ENCODE measurements around the gene CLDN24. TPM values are rescaled to one million over a fixed set of nuclear protein-coding genes. Genes with fewer than 3 reads are reported as not detected.

Gene CLDN24
- total RNA-seq, 1 donor from 2014 or later = not detected

GRCh38 chr4:183323295-183323694 is 1.1 kb upstream of the CLDN24 start:
- Mint-ChIP-seq H3K27me3 (ENCODE audit: unreplicated experiment) (no peaks in the 10 kb centered on the region), H3K4me3 (ENCODE audit: unreplicated experiment) (no peak overlapping the region), H3K9me3 (ENCODE audit: unreplicated experiment) (peaks cover 3% of the 10 kb centered on the region), H3K27ac (ENCODE audit: unreplicated experiment) (no peak overlapping the region), H3K4me1 (ENCODE audit: low read depth, unreplicated experiment) (no peaks in the 10 kb centered on the region), H3K36me3 (ENCODE audit: unreplicated experiment) (no peaks in the 10 kb centered on the region)
- TF ChIP-seq CTCF (IDR thresholded peaks at IDR 0.05; ENCODE audit: partially characterized antibody, unreplicated experiment) = no peak
- no peak for DNase-seq

DNA sequence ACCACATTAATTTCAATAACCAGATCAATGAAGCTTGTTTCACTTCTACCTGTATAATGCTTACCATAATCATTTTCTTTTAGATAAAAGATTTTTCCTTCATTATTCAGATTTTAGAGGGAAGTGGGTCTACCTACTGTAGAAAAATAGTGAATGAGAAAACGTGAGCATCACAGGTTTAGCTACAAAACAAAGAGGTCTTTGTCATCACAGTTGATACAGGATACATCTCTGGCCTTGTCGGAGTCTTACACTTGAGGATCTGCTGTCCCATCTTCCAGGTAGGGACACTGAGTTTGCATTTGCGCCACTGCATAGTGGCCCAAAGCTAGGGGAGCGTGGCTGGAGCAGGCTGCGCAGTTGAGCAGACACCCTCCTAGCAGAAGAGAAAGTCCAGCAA is 710 bp downstream of the CLDN24 start:
- Mint-ChIP-seq H3K27me3 (ENCODE audit: unreplicated experiment) (no peaks in the 10 kb centered on the region), H3K4me1 (ENCODE audit: low read depth, unreplicated experiment) (no peaks in the 10 kb centered on the region), H3K27ac (ENCODE audit: unreplicated experiment) (no peak overlapping the region), H3K4me3 (ENCODE audit: unreplicated experiment) (no peak overlapping the region), H3K9me3 (ENCODE audit: unreplicated experiment) (peaks cover 3% of the 10 kb centered on the region), H3K36me3 (ENCODE audit: unreplicated experiment) (no peaks in the 10 kb centered on the region)
- TF ChIP-seq CTCF (IDR thresholded peaks at IDR 0.05; ENCODE audit: partially characterized antibody, unreplicated experiment) = no peak
- DNase-seq = no peak

DNA sequence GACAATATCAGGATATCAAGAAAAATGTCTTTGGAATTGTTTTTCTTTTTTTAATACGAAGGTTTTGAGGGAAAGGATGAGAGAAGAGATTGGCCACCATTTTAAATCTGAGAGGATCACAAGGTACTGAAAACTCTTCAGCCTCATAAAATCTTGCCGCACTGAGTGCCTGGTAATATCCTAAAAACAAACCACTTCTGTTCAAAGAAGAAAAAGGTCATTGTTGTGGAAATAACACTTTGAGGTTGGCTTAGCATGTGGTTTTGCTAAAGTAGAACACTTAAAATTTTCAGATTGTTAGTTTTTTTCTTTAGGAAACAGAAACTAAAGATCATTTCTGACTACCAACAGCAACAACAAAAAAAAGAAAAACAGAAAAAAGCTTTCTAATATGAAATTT is 1.1 kb downstream of the CLDN24 start:
- Mint-ChIP-seq H3K4me1 (ENCODE audit: low read depth, unreplicated experiment) (no peaks in the 10 kb centered on the region), H3K36me3 (ENCODE audit: unreplicated experiment) (no peaks in the 10 kb centered on the region), H3K27me3 (ENCODE audit: unreplicated experiment) (no peaks in the 10 kb centered on the region), H3K27ac (ENCODE audit: unreplicated experiment) (no peak overlapping the region), H3K4me3 (ENCODE audit: unreplicated experiment) (no peak overlapping the region), H3K9me3 (ENCODE audit: unreplicated experiment) (no peaks in the 10 kb centered on the region)
- TF ChIP-seq CTCF (IDR thresholded peaks at IDR 0.05; ENCODE audit: partially characterized antibody, unreplicated experiment) = no peak
- no peak for DNase-seq

- H3K36me3 Mint-ChIP-seq (ENCODE audit: unreplicated experiment) = no peaks in the 10 kb centered on the region
- DNase-seq = no peak
- H3K27ac Mint-ChIP-seq (ENCODE audit: unreplicated experiment) = no peak within 1 kb of the TSS
- H3K4me3 Mint-ChIP-seq (ENCODE audit: unreplicated experiment) = no peak within 1 kb of the TSS
- H3K9me3 Mint-ChIP-seq (ENCODE audit: unreplicated experiment) = no peaks in the 10 kb centered on the region
- TF ChIP-seq CTCF (IDR thresholded peaks at IDR 0.05; ENCODE audit: partially characterized antibody, unreplicated experiment) = no peak
- no peaks in the 10 kb centered on the region for H3K27me3 Mint-ChIP-seq (ENCODE audit: unreplicated experiment)
- H3K4me1 Mint-ChIP-seq (ENCODE audit: low read depth, unreplicated experiment) = no peaks in the 10 kb centered on the region
Measured at GRCh38 chr4:183320211-183321059, 1.8 kb downstream of the CLDN24 start, which contains the start of gene CLDN22. TSS of gene CLDN22 (minus strand) at chr4:183320276. CDS start at chr4:183320218, 58 bp downstream.

GRCh38 chr4:183318656-183319055 is 3.6 kb downstream of the CLDN24 start:
- peaks cover 8% of the 10 kb centered on the region for H3K36me3 Mint-ChIP-seq (ENCODE audit: unreplicated experiment)
- H3K9me3 Mint-ChIP-seq (ENCODE audit: unreplicated experiment) = peaks cover 2% of the 10 kb centered on the region
- no peak for TF ChIP-seq CTCF (IDR thresholded peaks at IDR 0.05; ENCODE audit: partially characterized antibody, unreplicated experiment)
- H3K4me1 Mint-ChIP-seq (ENCODE audit: low read depth, unreplicated experiment) = no peaks in the 10 kb centered on the region
- no peaks in the 10 kb centered on the region for H3K27me3 Mint-ChIP-seq (ENCODE audit: unreplicated experiment)
- H3K4me3 Mint-ChIP-seq (ENCODE audit: unreplicated experiment) = no peak overlapping the region
- DNase-seq = no peak
- no peak overlapping the region for H3K27ac Mint-ChIP-seq (ENCODE audit: unreplicated experiment)

Data from glutamatergic neuron (in vitro differentiated cells).